ENCODE results near the gene FIG4.

Gene FIG4

DNA sequence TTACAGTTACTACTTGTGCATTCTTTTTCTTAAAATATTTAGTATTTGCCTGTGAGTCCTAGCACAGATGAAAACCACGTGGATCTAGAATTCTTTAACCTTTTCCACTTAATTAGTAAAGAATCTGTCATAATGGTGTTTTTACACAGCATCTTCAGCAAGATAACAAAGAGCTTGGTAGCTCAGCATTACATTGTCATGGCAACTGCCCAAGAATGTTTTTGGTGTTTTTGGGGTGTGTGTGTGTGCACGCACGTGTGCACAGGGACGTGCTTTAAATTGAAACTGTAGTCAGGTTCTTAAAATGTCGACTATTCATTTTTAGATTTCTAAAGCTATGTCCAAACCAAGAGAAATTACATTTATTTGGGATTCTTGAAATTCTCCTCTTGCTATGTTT, 108.0 kb downstream of the FIG4 start:
- H3K9me3 ChIP-seq (ENCODE audit: insufficient read depth, low read length): no peaks in the 10 kb centered on the region
- no peaks in the 10 kb centered on the region for H3F3A ChIP-seq (ENCODE audit: insufficient read depth)
- H3K9ac ChIP-seq (ENCODE audit: low read length): no peak overlapping the region
- no peaks in the 10 kb centered on the region for H4K20me1 ChIP-seq (ENCODE audit: low read depth, low read length)
- no peaks in the 10 kb centered on the region for H3K79me2 ChIP-seq (ENCODE audit: insufficient read depth, low read length)
- no peaks in the 10 kb centered on the region for H3K27me3 ChIP-seq (ENCODE audit: low read length)
- no peak for TF ChIP-seq EZH2phosphoT487 (conservative IDR thresholded peaks at IDR 0.05; ENCODE audit: low read length)
- TF ChIP-seq, protein P1, sequence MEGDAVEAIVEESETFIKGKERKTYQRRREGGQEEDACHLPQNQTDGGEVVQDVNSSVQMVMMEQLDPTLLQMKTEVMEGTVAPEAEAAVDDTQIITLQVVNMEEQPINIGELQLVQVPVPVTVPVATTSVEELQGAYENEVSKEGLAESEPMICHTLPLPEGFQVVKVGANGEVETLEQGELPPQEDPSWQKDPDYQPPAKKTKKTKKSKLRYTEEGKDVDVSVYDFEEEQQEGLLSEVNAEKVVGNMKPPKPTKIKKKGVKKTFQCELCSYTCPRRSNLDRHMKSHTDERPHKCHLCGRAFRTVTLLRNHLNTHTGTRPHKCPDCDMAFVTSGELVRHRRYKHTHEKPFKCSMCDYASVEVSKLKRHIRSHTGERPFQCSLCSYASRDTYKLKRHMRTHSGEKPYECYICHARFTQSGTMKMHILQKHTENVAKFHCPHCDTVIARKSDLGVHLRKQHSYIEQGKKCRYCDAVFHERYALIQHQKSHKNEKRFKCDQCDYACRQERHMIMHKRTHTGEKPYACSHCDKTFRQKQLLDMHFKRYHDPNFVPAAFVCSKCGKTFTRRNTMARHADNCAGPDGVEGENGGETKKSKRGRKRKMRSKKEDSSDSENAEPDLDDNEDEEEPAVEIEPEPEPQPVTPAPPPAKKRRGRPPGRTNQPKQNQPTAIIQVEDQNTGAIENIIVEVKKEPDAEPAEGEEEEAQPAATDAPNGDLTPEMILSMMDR (IDR thresholded peaks at IDR 0.05; ENCODE audit: insufficient read depth, low read length, poor library complexity, severe bottlenecking): no peak
- H3K9me2 ChIP-seq (replicated peaks; ENCODE audit: insufficient read depth, low read length): no peaks in the 10 kb centered on the region
- H3K4me3 ChIP-seq (ENCODE audit: insufficient read depth, low read length, poor library complexity, severe bottlenecking): no peak overlapping the region
- H2AFZ ChIP-seq (ENCODE audit: low read depth, low read length, severe bottlenecking): no peak overlapping the region
- H3K4me2 ChIP-seq (ENCODE audit: low read depth, low read length, poor library complexity, severe bottlenecking): no peak overlapping the region
- no peaks in the 10 kb centered on the region for H3K36me3 ChIP-seq (ENCODE audit: low read length)
- H3K27ac ChIP-seq (ENCODE audit: low read depth, low read length): no peak overlapping the region

DNA sequence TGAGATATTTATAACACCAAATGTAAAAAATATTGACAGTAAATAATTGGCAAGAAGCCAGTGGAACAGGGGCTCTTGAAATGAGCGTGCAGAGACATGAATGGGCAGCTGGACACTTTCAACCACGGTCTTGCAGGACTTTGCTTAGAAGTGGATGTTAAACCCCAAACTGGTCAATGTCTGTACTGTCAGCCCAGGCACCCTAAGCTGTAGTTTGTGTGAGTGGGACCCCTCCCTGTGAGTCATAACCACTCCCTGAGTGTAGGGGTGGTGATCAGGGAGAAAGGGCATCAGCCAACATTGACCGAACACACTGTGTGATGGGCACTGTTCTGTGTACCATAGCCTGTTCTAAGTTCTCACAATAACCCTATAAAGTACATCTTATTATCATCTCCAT, 108.6 kb downstream of the FIG4 start:
- H3K4me3 ChIP-seq (ENCODE audit: insufficient read depth, low read length, poor library complexity, severe bottlenecking): no peak overlapping the region
- no peaks in the 10 kb centered on the region for H3K27me3 ChIP-seq (ENCODE audit: low read length)
- no peak overlapping the region for H2AFZ ChIP-seq (ENCODE audit: low read depth, low read length, severe bottlenecking)
- no peak overlapping the region for H3K9ac ChIP-seq (ENCODE audit: low read length)
- H3K27ac ChIP-seq (ENCODE audit: low read depth, low read length): no peak overlapping the region
- no peaks in the 10 kb centered on the region for H3F3A ChIP-seq (ENCODE audit: insufficient read depth)
- no peaks in the 10 kb centered on the region for H3K9me2 ChIP-seq (replicated peaks; ENCODE audit: insufficient read depth, low read length)
- no peak overlapping the region for H3K4me2 ChIP-seq (ENCODE audit: low read depth, low read length, poor library complexity, severe bottlenecking)
- no peaks in the 10 kb centered on the region for H3K36me3 ChIP-seq (ENCODE audit: low read length)
- H4K20me1 ChIP-seq (ENCODE audit: low read depth, low read length): no peaks in the 10 kb centered on the region
- H3K9me3 ChIP-seq (ENCODE audit: insufficient read depth, low read length): no peaks in the 10 kb centered on the region
- no peaks in the 10 kb centered on the region for H3K79me2 ChIP-seq (ENCODE audit: insufficient read depth, low read length)
- TF ChIP-seq EZH2phosphoT487 (conservative IDR thresholded peaks at IDR 0.05; ENCODE audit: low read length): no peak
- TF ChIP-seq, protein P1 (IDR thresholded peaks at IDR 0.05; ENCODE audit: insufficient read depth, low read length, poor library complexity, severe bottlenecking): no peak

DNA sequence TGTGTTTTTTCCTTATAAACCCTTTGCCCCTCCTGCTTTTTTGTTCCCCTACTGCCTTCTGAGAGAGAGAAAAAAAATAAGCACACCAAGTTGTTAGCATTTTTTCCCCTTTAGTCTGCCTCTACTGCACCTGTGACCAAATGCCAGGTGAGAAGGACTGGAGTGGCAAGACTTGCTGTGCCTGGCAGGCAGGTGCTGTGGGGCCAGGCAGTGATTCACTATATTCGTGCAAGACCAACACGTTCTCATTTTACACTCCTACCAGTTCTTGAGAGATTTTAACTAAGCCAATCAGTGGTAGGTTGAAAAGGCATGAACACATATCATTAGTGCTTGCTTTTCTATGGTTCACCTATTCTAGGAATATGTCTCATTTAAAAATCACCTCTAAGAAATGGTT, 109.7 kb downstream of the FIG4 start:
- H3K9ac ChIP-seq (ENCODE audit: low read length): no peak overlapping the region
- H4K20me1 ChIP-seq (ENCODE audit: low read depth, low read length): no peaks in the 10 kb centered on the region
- H2AFZ ChIP-seq (ENCODE audit: low read depth, low read length, severe bottlenecking): no peak overlapping the region
- no peak for TF ChIP-seq EZH2phosphoT487 (conservative IDR thresholded peaks at IDR 0.05; ENCODE audit: low read length)
- TF ChIP-seq, protein P1 (IDR thresholded peaks at IDR 0.05; ENCODE audit: insufficient read depth, low read length, poor library complexity, severe bottlenecking): no peak
- no peaks in the 10 kb centered on the region; the same call in 1 of the 2 replicates for H3K36me3 ChIP-seq (ENCODE audit: low read length)
- H3K9me2 ChIP-seq (replicated peaks; ENCODE audit: insufficient read depth, low read length): no peaks in the 10 kb centered on the region
- H3K27me3 ChIP-seq (ENCODE audit: low read length): no peaks in the 10 kb centered on the region
- no peak overlapping the region for H3K27ac ChIP-seq (ENCODE audit: low read depth, low read length)
- no peak overlapping the region for H3K4me2 ChIP-seq (ENCODE audit: low read depth, low read length, poor library complexity, severe bottlenecking)
- no peak overlapping the region for H3K4me3 ChIP-seq (ENCODE audit: insufficient read depth, low read length, poor library complexity, severe bottlenecking)
- H3F3A ChIP-seq (ENCODE audit: insufficient read depth): no peaks in the 10 kb centered on the region
- no peaks in the 10 kb centered on the region for H3K79me2 ChIP-seq (ENCODE audit: insufficient read depth, low read length)
- H3K9me3 ChIP-seq (ENCODE audit: insufficient read depth, low read length): no peaks in the 10 kb centered on the region

Data from SU-DHL-6 (cell line).